SK-N-SH (cell line): ENCODE data around the gene TSEN15.

Experiments
- CHD2 ChIP-seq: fragments of 150-350 bp; IDR thresholded peaks from 2 replicates; pipeline ENCODE4 v1.6.1; 2018; ENCODE audit warnings: low read length; ENCODE audit not compliant: partially characterized antibody
- GABPA ChIP-seq: IDR thresholded peaks from 2 replicates; pipeline ENCODE4 v1.4.0; 2012; ENCODE audit warnings: low read depth, mild to moderate bottlenecking
- JUND ChIP-seq: IDR thresholded peaks from 2 replicates; pipeline ENCODE4 v1.4.0; 2012
- POLR2AphosphoS5 ChIP-seq: IDR thresholded peaks from 2 replicates; pipeline ENCODE4 v1.6.1; 2012; ENCODE audit warnings: low read depth, low read length
- RAD21 ChIP-seq: IDR thresholded peaks from 2 replicates; pipeline ENCODE4 v1.6.1; 2012; ENCODE audit warnings: mild to moderate bottlenecking, low read length
- RFX5 ChIP-seq: IDR thresholded peaks from 2 replicates; pipeline ENCODE4 v1.6.1; 2012; ENCODE audit warnings: mild to moderate bottlenecking, improper control_type of control experiment, low read length
- TAF1 ChIP-seq: IDR thresholded peaks from 2 replicates; pipeline ENCODE4 v1.6.1; 2012; ENCODE audit warnings: low read depth, mild to moderate bottlenecking, low read length, moderate library complexity, borderline replicate concordance
- TCF12 ChIP-seq: IDR thresholded peaks from 2 replicates; pipeline ENCODE4 v1.4.0; 2012
- TEAD4 ChIP-seq: IDR thresholded peaks from 2 replicates; pipeline ENCODE4 v1.4.0; 2012; ENCODE audit warnings: mild to moderate bottlenecking, borderline replicate concordance; ENCODE audit not compliant: insufficient read depth
- TF ChIP-seq, protein P1 (sequence below): IDR thresholded peaks from 2 replicates; pipeline ENCODE4 v1.4.0; 2012; ENCODE audit warnings: low read depth
- TF ChIP-seq, protein P2 (sequence below): fragments of 200-600 bp; sonication (generic); IDR thresholded peaks from 2 replicates; pipeline ENCODE4 v1.6.1; 2017; ENCODE audit warnings: antibody characterized with exemption, mild to moderate bottlenecking, moderate library complexity
- TF ChIP-seq, protein P3 (sequence below): fragments of 150-350 bp; IDR thresholded peaks from 2 replicates; pipeline ENCODE4 v1.6.1; 2017; ENCODE audit warnings: antibody characterized with exemption, low read length, low read depth, borderline replicate concordance

DNA sequence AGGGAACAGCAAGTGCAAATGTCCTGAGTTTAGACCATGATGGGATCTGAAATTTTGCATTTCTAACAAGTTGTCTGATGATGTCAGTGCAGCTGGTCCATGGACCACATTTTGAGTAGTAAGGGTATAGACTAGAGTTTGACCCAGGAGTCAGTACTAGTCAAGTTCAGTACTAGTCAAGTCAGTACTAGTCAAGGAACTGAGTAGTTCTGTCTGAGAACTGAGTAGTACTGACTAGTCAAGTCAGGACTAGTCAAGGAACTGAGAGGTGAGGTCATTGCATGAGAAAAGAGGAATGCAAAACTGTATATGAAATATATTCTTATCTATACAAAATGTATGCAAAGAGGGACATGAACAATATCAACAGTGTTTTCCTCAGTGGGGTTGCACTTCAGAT, 34.1 kb downstream of the TSEN15 start:
- TF ChIP-seq GABPA (no peak), CHD2 (no peak), JUND (no peak), RAD21 (no peak), TCF12 (no peak), RFX5 (no peak), POLR2AphosphoS5 (no peak), TEAD4 (no peak), TAF1 (no peak)
- TF ChIP-seq, protein P1, sequence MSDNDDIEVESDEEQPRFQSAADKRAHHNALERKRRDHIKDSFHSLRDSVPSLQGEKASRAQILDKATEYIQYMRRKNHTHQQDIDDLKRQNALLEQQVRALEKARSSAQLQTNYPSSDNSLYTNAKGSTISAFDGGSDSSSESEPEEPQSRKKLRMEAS: no peak
- TF ChIP-seq, protein P2, sequence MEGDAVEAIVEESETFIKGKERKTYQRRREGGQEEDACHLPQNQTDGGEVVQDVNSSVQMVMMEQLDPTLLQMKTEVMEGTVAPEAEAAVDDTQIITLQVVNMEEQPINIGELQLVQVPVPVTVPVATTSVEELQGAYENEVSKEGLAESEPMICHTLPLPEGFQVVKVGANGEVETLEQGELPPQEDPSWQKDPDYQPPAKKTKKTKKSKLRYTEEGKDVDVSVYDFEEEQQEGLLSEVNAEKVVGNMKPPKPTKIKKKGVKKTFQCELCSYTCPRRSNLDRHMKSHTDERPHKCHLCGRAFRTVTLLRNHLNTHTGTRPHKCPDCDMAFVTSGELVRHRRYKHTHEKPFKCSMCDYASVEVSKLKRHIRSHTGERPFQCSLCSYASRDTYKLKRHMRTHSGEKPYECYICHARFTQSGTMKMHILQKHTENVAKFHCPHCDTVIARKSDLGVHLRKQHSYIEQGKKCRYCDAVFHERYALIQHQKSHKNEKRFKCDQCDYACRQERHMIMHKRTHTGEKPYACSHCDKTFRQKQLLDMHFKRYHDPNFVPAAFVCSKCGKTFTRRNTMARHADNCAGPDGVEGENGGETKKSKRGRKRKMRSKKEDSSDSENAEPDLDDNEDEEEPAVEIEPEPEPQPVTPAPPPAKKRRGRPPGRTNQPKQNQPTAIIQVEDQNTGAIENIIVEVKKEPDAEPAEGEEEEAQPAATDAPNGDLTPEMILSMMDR: no peak
- TF ChIP-seq, protein P3, sequence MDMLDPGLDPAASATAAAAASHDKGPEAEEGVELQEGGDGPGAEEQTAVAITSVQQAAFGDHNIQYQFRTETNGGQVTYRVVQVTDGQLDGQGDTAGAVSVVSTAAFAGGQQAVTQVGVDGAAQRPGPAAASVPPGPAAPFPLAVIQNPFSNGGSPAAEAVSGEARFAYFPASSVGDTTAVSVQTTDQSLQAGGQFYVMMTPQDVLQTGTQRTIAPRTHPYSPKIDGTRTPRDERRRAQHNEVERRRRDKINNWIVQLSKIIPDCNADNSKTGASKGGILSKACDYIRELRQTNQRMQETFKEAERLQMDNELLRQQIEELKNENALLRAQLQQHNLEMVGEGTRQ: no peak
